ENCODE measurements around the gene TIAM2. TPM values are rescaled to one million over a fixed set of nuclear protein-coding genes. Genes with fewer than 3 reads are reported as not detected.

The TIAM2 gene
- total and polyA plus RNA-seq, 12 donors, result 4.3 to 22.5 (median 11.8) TPM

DNA sequence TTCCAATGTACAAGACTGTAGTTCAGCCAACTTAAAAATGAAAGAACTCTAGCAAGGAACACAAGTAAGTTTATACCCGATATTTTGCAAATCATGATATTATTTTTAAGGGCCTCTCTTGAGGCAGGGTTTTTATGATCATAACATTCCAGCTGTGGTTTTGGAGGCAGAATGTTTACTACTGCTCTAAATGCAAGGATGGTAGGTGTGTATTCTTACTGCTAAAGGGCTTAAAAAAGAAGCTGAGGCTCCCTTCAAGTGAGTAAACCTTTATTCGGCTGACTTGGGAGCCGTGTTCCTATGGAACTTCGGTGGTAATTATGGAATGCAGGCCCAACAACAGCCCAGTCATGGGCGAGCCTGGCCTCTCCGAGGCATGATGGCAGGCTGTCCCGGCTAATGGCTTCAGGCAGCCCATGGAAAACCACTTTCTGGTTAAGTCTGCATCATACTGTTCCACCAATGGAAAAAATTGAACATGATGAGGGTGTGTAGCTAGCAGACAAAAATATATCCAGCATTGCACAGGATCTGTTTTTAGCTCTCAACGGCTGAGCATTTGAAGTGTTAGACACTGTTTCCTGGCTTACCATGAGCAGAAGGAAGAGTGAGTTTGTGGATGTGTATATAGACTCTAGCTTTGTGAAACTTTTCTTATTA lies 111.5 kb downstream of the TIAM2 start:
- Histone ChIP-seq H3K36me3 (no peaks in the 10 kb centered on the region), H3K4me1 (peaks cover 0 to 10% (median 0%) of the 10 kb centered on the region in 9 donors), H3K9me3 (no peaks in the 10 kb centered on the region), H3K27me3 (no peaks in the 10 kb centered on the region), H3K4me3 (peak overlapping the region in 8 of 10 donors; percentile 8 to 49 (median 30)), H3K27ac (peak overlapping the region in 6 of 10 donors; percentile 33 to 78 (median 69))
- DNase-seq, result no peak
- ATAC-seq, result peak; percentile 54 to 93 (median 86)
- 40 to 58% methylated on average over 8 of the region's 8 CpGs for WGBS, 2 donors
- no peak for TF ChIP-seq CTCF (IDR thresholded peaks at IDR 0.05)
- intact Hi-C loops (cut with DNase I), result no loop called here

DNA sequence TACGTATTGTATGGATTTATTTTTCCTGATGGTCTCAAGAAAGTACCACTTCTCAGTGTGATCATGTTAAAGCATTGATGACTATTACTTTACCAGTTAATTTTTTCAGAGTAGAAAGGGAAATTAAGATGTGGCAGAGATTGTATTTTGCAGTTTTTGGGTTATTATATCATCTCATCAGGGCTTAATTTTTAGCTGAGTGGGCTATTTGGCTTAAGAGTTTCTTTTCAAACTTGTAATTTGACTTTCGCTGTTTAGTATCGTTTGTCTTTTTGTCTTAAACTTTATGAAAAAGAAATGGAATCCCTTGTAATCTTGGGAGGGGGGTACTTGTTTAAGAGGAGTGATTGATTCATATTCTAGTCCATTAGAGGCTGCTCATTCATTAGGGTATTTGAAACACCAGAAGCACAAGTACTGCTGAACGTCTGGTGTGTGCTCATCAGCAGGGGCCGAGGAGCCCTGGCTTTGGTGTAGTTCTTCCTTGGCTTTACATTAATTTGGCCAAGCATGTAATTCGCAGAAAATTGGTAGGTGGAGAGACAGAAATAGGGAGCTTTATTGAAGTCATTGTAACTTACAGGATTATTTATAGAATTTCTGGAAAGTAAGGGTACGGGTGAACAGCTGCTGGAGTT lies 112.4 kb downstream of the TIAM2 start:
- ATAC-seq, result peak in 3 of 8 donors; percentile 37 to 79 (median 71)
- H3K27me3 ChIP-seq, result no peaks in the 10 kb centered on the region
- peak overlapping the region in 8 of 10 donors; percentile 8 to 49 (median 30) for H3K4me3 ChIP-seq
- intact Hi-C loops (cut with DNase I), result no loop called here
- H3K36me3 ChIP-seq, result no peaks in the 10 kb centered on the region
- no peaks in the 10 kb centered on the region for H3K9me3 ChIP-seq
- DNase-seq, result no peak
- TF ChIP-seq CTCF (IDR thresholded peaks at IDR 0.05), result no peak
- H3K27ac ChIP-seq, result peak overlapping the region in 5 of 10 donors; percentile 42 to 78 (median 75)
- WGBS, 2 donors, result 53 to 56% methylated on average over 7 of the region's 7 CpGs
- peaks cover 0 to 10% (median 0%) of the 10 kb centered on the region in 9 donors for H3K4me1 ChIP-seq

- no peaks in the 10 kb centered on the region for H3K9me3 ChIP-seq
- H3K27ac ChIP-seq, result peak overlapping the region in 1 of 10 donors; percentile 63
- no peak for TF ChIP-seq CTCF (IDR thresholded peaks at IDR 0.05)
- H3K4me1 ChIP-seq, result peaks cover 0 to 10% (median 0%) of the 10 kb centered on the region in 9 donors
- ATAC-seq (peak in 3 of 8 donors; percentile 28 to 56 (median 35)), DNase-seq (no peak)
- H3K4me3 ChIP-seq, result peak overlapping the region in 6 of 10 donors; percentile 10 to 49 (median 36)
- no peaks in the 10 kb centered on the region for H3K27me3 ChIP-seq
- intact Hi-C loops (cut with DNase I), result no loop called here
- 36 to 44% methylated on average over 11 of the region's 11 CpGs for WGBS, 2 donors
- H3K36me3 ChIP-seq, result no peaks in the 10 kb centered on the region
These were observed 113.1 kb downstream of the TIAM2 start for GRCh38 chr6:155108070-155108820.

DNA sequence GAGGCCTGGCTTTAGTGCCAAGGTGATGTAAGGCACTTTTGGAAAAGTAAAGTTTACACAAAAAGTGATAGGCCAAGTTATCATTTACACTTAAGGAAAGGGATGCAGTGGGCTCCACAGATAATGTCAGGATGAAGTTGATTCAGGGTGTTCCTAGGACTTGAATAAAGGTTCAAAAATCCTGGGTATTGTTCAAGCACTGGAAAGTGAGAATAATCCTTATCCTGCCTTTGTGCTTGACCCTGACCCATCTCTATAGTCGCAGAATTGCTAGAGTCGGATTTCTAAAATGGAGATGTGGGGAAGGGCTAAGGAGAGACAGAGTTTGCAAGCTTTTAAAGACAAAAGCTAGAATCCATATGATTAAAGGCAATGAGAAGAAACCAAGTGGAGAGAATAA lies 115.6 kb downstream of the TIAM2 start:
- intact Hi-C loops (cut with DNase I), result no loop called here
- no peak for ATAC-seq
- Histone ChIP-seq H3K4me1 (peaks cover 0 to 10% (median 0%) of the 10 kb centered on the region in 9 donors), H3K27ac (no peak overlapping the region), H3K4me3 (no peak overlapping the region), H3K27me3 (no peaks in the 10 kb centered on the region), H3K9me3 (no peaks in the 10 kb centered on the region), H3K36me3 (no peaks in the 10 kb centered on the region)
- TF ChIP-seq CTCF (IDR thresholded peaks at IDR 0.05), result no peak
- DNase-seq, result no peak
- WGBS, 2 donors, result 72 to 79% methylated on average over 2 of the region's 2 CpGs
